Activated naive CD4-positive, alpha-beta T cell treated with anti-CD3 and anti-CD28 coated beads, Interleukin-2, amount 10 ng/mL, durations not matched to agents 7 days and 5 days (primary cell): ENCODE data around the gene ITGB2.
"Not testable (repeated sequence)": the region's sequence is repeated elsewhere in the genome, so short reads cannot be mapped to it uniquely, and the experiment has no call there.

Experiments
- CTCF ChIA-PET: fragments of 350-600 bp; sonication (Branson Sonifier 250); formaldehyde crosslinking; loops from one replicate; lab custom pipeline; 2021; ENCODE audit warnings: antibody characterized with exemption; lab: Charles Lee
- DNase-seq: peaks from one replicate; pipeline ENCODE4 v3.0.0-alpha.2; 2020
- H3K27ac Mint-ChIP-seq: one replicate; pipeline ENCODE4 v1.8.0; 2021; ENCODE audit warnings: mild to moderate bottlenecking, moderate library complexity, mixed read lengths
- H3K27me3 Mint-ChIP-seq: one replicate; pipeline ENCODE4 v1.8.0; 2021; ENCODE audit warnings: mild to moderate bottlenecking, mixed read lengths
- H3K36me3 Mint-ChIP-seq: one replicate; pipeline ENCODE4 v1.8.0; 2021; ENCODE audit warnings: mixed read lengths
- H3K4me1 Mint-ChIP-seq: one replicate; pipeline ENCODE4 v1.8.0; 2021; ENCODE audit warnings: mixed read lengths
- H3K4me3 Mint-ChIP-seq: one replicate; pipeline ENCODE4 v1.8.0; 2021; ENCODE audit warnings: mild to moderate bottlenecking, moderate library complexity, mixed read lengths
- H3K9me3 Mint-ChIP-seq: one replicate; pipeline ENCODE4 v1.8.0; 2021; ENCODE audit warnings: mixed read lengths

ITGB2 gene

GRCh38 chr21:44885615-44886014, 35.1 kb downstream of the ITGB2 start:
- DNase-seq = no peak
- Mint-ChIP-seq H3K4me1 (peaks cover 24% of the 10 kb centered on the region), H3K9me3 (no peaks in the 10 kb centered on the region), H3K27ac (no peak overlapping the region), H3K4me3 (no peak overlapping the region), H3K27me3 (no peaks in the 10 kb centered on the region), H3K36me3 (peaks cover 23% of the 10 kb centered on the region)
- CTCF ChIA-PET = no interaction called here

GRCh38 chr21:44884097-44884496, 36.6 kb downstream of the ITGB2 start:
- CTCF ChIA-PET = interaction anchor here (1.2 kb wide), 2 partner anchors 9 to 83 kb away, joined by 3 to 5 read pairs; partner anchors contain the start of gene UBE2G2
- H3K27ac Mint-ChIP-seq = peak overlapping the region; percentile 62
- H3K9me3 Mint-ChIP-seq = no peaks in the 10 kb centered on the region
- H3K27me3 Mint-ChIP-seq = no peaks in the 10 kb centered on the region
- peaks cover 34% of the 10 kb centered on the region for H3K4me1 Mint-ChIP-seq
- DNase-seq = no peak
- H3K36me3 Mint-ChIP-seq = peaks cover 18% of the 10 kb centered on the region
- H3K4me3 Mint-ChIP-seq = no peak overlapping the region

GRCh38 chr21:44883250-44883649, 37.4 kb downstream of the ITGB2 start:
- DNase-seq = no peak
- Mint-ChIP-seq H3K36me3 (peaks cover 15% of the 10 kb centered on the region), H3K4me3 (no peak overlapping the region), H3K27ac (peak overlapping the region; percentile 71), H3K4me1 (peaks cover 34% of the 10 kb centered on the region), H3K27me3 (no peaks in the 10 kb centered on the region), H3K9me3 (no peaks in the 10 kb centered on the region)
- CTCF ChIA-PET = interaction anchor here (1.2 kb wide), 2 partner anchors 8 to 82 kb away, joined by 3 to 5 read pairs; partner anchors contain the start of gene UBE2G2

- Mint-ChIP-seq H3K27me3 (no peaks in the 10 kb centered on the region), H3K27ac (peak overlapping the region; percentile 85), H3K4me3 (no peak overlapping the region), H3K4me1 (peaks cover 38% of the 10 kb centered on the region), H3K36me3 (peaks cover 5% of the 10 kb centered on the region), H3K9me3 (no peaks in the 10 kb centered on the region)
- no peak for DNase-seq
- CTCF ChIA-PET = interaction anchor here (1.3 to 1.6 kb wide), 3 partner anchors 13 to 80 kb away, joined by 5 to 11 read pairs (median 6); partner anchors contain the start of gene UBE2G2
Measured at GRCh38 chr21:44881198-44881872, 39.4 kb downstream of the ITGB2 start.

- peak overlapping the region; percentile 85 for H3K27ac Mint-ChIP-seq
- H3K9me3 Mint-ChIP-seq = no peaks in the 10 kb centered on the region
- H3K4me1 Mint-ChIP-seq = peaks cover 44% of the 10 kb centered on the region
- no peak overlapping the region for H3K4me3 Mint-ChIP-seq
- H3K36me3 Mint-ChIP-seq = no peaks in the 10 kb centered on the region
- CTCF ChIA-PET = interaction anchor here (1.3 to 1.6 kb wide), 4 partner anchors 14 to 80 kb away, joined by 3 to 11 read pairs (median 6); partner anchors contain the start of gene UBE2G2
- no peak for DNase-seq
- H3K27me3 Mint-ChIP-seq = no peaks in the 10 kb centered on the region
Measured at GRCh38 chr21:44880405-44881197, 40.1 kb downstream of the ITGB2 start.

- not testable (repeated sequence) for DNase-seq, H3K9me3 Mint-ChIP-seq, H3K27me3 Mint-ChIP-seq, H3K27ac Mint-ChIP-seq, H3K36me3 Mint-ChIP-seq, H3K4me3 Mint-ChIP-seq
- peaks cover 57% of the 10 kb centered on the region for H3K4me1 Mint-ChIP-seq
- CTCF ChIA-PET = interaction anchor here (1.1 to 2.0 kb wide), 3 partner anchors 48 to 79 kb away, joined by 3 to 7 read pairs (median 3); no protein-coding TSS in a partner anchor
Measured at GRCh38 chr21:44879238-44879637, 41.5 kb downstream of the ITGB2 start.

GRCh38 chr21:44878053-44878982, 42.4 kb downstream of the ITGB2 start:
- Mint-ChIP-seq H3K36me3 (no peaks in the 10 kb centered on the region), H3K9me3 (no peaks in the 10 kb centered on the region), H3K4me1 (peaks cover 57% of the 10 kb centered on the region), H3K4me3 (no peak overlapping the region), H3K27me3 (no peaks in the 10 kb centered on the region), H3K27ac (no peak overlapping the region)
- no peak for DNase-seq
- CTCF ChIA-PET = interaction anchor here (1.1 to 7.3 kb wide), 3 partner anchors 76 to 78 kb away, joined by 3 to 93 read pairs (median 7); partner anchors contain the start of gene UBE2G2

- no peaks in the 10 kb centered on the region for H3K9me3 Mint-ChIP-seq
- no peaks in the 10 kb centered on the region for H3K27me3 Mint-ChIP-seq
- no peak overlapping the region for H3K4me3 Mint-ChIP-seq
- peaks cover 53% of the 10 kb centered on the region for H3K4me1 Mint-ChIP-seq
- no peak for DNase-seq
- peaks cover 4% of the 10 kb centered on the region for H3K36me3 Mint-ChIP-seq
- H3K27ac Mint-ChIP-seq = no peak overlapping the region
- CTCF ChIA-PET = interaction anchor here (7.3 kb wide), 1 partner anchor 77 kb away, joined by 93 read pairs; the partner anchor contains the start of gene UBE2G2
Measured at GRCh38 chr21:44876849-44877575, 43.7 kb downstream of the ITGB2 start.

GRCh38 chr21:44875316-44875700, 45.4 kb downstream of the ITGB2 start:
- Mint-ChIP-seq H3K4me1 (peaks cover 53% of the 10 kb centered on the region), H3K27ac (peak overlapping the region; percentile 97), H3K36me3 (peaks cover 4% of the 10 kb centered on the region), H3K4me3 (peak overlapping the region; percentile 83), H3K27me3 (no peaks in the 10 kb centered on the region), H3K9me3 (no peaks in the 10 kb centered on the region)
- DNase-seq = peak; percentile 36
- CTCF ChIA-PET = interaction anchor here (0.8 to 7.3 kb wide), 13 partner anchors 8 to 82 kb away, joined by 3 to 93 read pairs (median 4); partner anchors contain the start of gene UBE2G2

GRCh38 chr21:44874497-44875315, 46.0 kb downstream of the ITGB2 start:
- H3K36me3 Mint-ChIP-seq = peaks cover 4% of the 10 kb centered on the region
- H3K27me3 Mint-ChIP-seq = no peaks in the 10 kb centered on the region

GRCh38 chr21:44874240-44874496, 46.5 kb downstream of the ITGB2 start:
- H3K4me1 Mint-ChIP-seq = peaks cover 56% of the 10 kb centered on the region
- H3K27ac Mint-ChIP-seq = peak overlapping the region; percentile 97
- CTCF ChIA-PET = interaction anchor here (1.2 to 7.3 kb wide), 3 partner anchors 40 to 81 kb away, joined by 3 to 93 read pairs (median 6); partner anchors contain the start of gene UBE2G2
- peak overlapping the region; percentile 83 for H3K4me3 Mint-ChIP-seq
- no peaks in the 10 kb centered on the region for H3K9me3 Mint-ChIP-seq
- peaks cover 4% of the 10 kb centered on the region for H3K36me3 Mint-ChIP-seq
- DNase-seq = no peak
- no peaks in the 10 kb centered on the region for H3K27me3 Mint-ChIP-seq

More at GRCh38 chr21:44874497-44875315, 46.0 kb downstream of the ITGB2 start:
- peak overlapping the region; percentile 83 for H3K4me3 Mint-ChIP-seq
- DNase-seq = peak; percentile 61
- H3K27ac Mint-ChIP-seq = peak overlapping the region; percentile 97
- H3K4me1 Mint-ChIP-seq = peaks cover 54% of the 10 kb centered on the region
- H3K9me3 Mint-ChIP-seq = no peaks in the 10 kb centered on the region
- CTCF ChIA-PET = interaction anchor here (0.9 to 7.3 kb wide), 11 partner anchors 9 to 81 kb away, joined by 3 to 93 read pairs (median 5); partner anchors contain the start of gene UBE2G2
